H1 (cell line): ENCODE data around the gene PLEKHH2. TPM values are rescaled to one million over a fixed set of nuclear protein-coding genes. Genes with fewer than 3 reads are reported as not detected.

ENCODE experiments used
- CTCF ChIA-PET: fragments of 300-600 bp; sonication (Branson Sonifier 250); formaldehyde crosslinking; loops from one replicate; lab custom pipeline; 2021; ENCODE audit not compliant: partially characterized antibody; lab: Charles Lee
- POLR2A ChIA-PET: fragments of 300-600 bp; sonication (Branson Sonifier 250); formaldehyde crosslinking; loops from one replicate; lab custom pipeline; 2021; ENCODE audit warnings: inconsistent platforms; ENCODE audit not compliant: partially characterized antibody; lab: Charles Lee
- DNase-seq, 2 experiments: peaks; one replicate each; pipeline versions ENCODE4 v3.0.0 to v3.0.0-alpha.2; 2010 to 2022; ENCODE audit warnings: low spot score in 2 of 2, low read depth in 1 of 2, mixed read lengths in 1 of 2
- FAIRE-seq: peaks from 2 replicates; lab custom pipeline; 2011; peaks lifted over from hg19 to GRCh38; lab: Jason Lieb, UNC
- H2AFZ ChIP-seq: 2 replicates; pipeline ENCODE4 v1.8.1; 2012; ENCODE audit warnings: low read length, inconsistent platforms
- H2AK5ac ChIP-seq: 2 replicates; pipeline ENCODE4 v1.6.1; 2013; ENCODE audit warnings: low read depth, low read length
- H2BK120ac ChIP-seq: replicated peaks from 2 replicates; pipeline ENCODE3; 2013; ENCODE audit warnings: low read depth, low read length, inconsistent platforms
- H2BK12ac ChIP-seq: 2 replicates; pipeline ENCODE4 v1.6.1; 2013; ENCODE audit warnings: low read depth, low read length
- H2BK15ac ChIP-seq: 2 replicates; pipeline ENCODE4 v1.6.1; 2013; ENCODE audit warnings: low read length
- H2BK20ac ChIP-seq: 2 replicates; pipeline ENCODE4 v1.6.1; 2013; ENCODE audit warnings: low read length
- H2BK5ac ChIP-seq: 2 replicates; pipeline ENCODE4 v1.6.1; 2013; ENCODE audit warnings: low read depth, low read length
- H3K14ac ChIP-seq: 2 replicates; pipeline ENCODE4 v1.6.1; 2013; ENCODE audit warnings: inconsistent platforms; ENCODE audit not compliant: insufficient read length
- H3K18ac ChIP-seq: 2 replicates; pipeline ENCODE4 v1.6.1; 2013; ENCODE audit warnings: low read length; ENCODE audit errors: extremely low read depth
- H3K23ac ChIP-seq: 2 replicates; pipeline ENCODE4 v1.6.1; 2013; ENCODE audit warnings: inconsistent platforms; ENCODE audit not compliant: insufficient read length
- H3K23me2 ChIP-seq: 2 replicates; pipeline ENCODE4 v1.6.1; 2013; ENCODE audit warnings: low read depth, low read length
- H3K27ac ChIP-seq: 2 replicates; pipeline ENCODE4 v1.6.1; 2011; ENCODE audit warnings: low read depth, low read length, inconsistent platforms
- H3K27me3 ChIP-seq, 4 experiments: replicated peaks in 1 of 4; 1 replicate in 1 of 4; 2 replicates in 3 of 4; pipeline versions ENCODE4 v1.6.1 to v1.8.1; 2011 to 2013; ENCODE audit warnings: low read length in 3 of 4, mild to moderate bottlenecking in 3 of 4, inconsistent platforms in 2 of 4, mixed read lengths in 2 of 4, moderate library complexity in 1 of 4; ENCODE audit not compliant: control insufficient read depth in 3 of 4, insufficient read depth in 3 of 4; ENCODE audit errors: extremely low read depth in 1 of 4
- H3K36me3 ChIP-seq, 4 experiments: 2 replicates each; pipeline versions ENCODE4 v1.6.1 to v1.8.1; 2011 to 2013; ENCODE audit warnings: mild to moderate bottlenecking in 4 of 4, low read length in 3 of 4, moderate library complexity in 2 of 4, control low read depth in 1 of 4, inconsistent platforms in 1 of 4; ENCODE audit not compliant: insufficient read depth in 4 of 4, control insufficient read depth in 2 of 4
- H3K4ac ChIP-seq: replicated peaks from 2 replicates; pipeline ENCODE3; 2013; ENCODE audit warnings: low read length, low read depth, mixed read lengths, inconsistent platforms; ENCODE audit not compliant: insufficient read length
- H3K4me1 ChIP-seq, 4 experiments: replicated peaks in 1 of 4; 1 replicate in 1 of 4; 2 replicates in 3 of 4; pipeline versions ENCODE4 v1.6.1 to v1.8.1; 2011 to 2013; ENCODE audit warnings: low read length in 3 of 4, inconsistent platforms in 2 of 4, mixed read lengths in 1 of 4; ENCODE audit not compliant: insufficient read depth in 4 of 4, control insufficient read depth in 3 of 4
- H3K4me2 ChIP-seq, 2 experiments: 2 replicates each; pipeline versions ENCODE4 v1.6.1 to v1.8.1; 2011 to 2013; ENCODE audit warnings: low read depth in 2 of 2, low read length in 2 of 2, control low read depth in 1 of 2, inconsistent platforms in 1 of 2, mild to moderate bottlenecking in 1 of 2; ENCODE audit not compliant: insufficient read depth in 1 of 2
- H3K4me3 ChIP-seq, 4 experiments: fragments of 200-600, 300-600 bp in 1 of 4; sonication (generic), shearing (Covaris generic), sonication (Bioruptor Twin) in 1 of 4; 2 replicates each; pipeline versions ENCODE4 v1.5.1 to v1.8.1; 2011 to 2016; ENCODE audit warnings: low read length in 4 of 4, low read depth in 3 of 4, control low read depth in 2 of 4, inconsistent platforms in 2 of 4, mild to moderate bottlenecking in 2 of 4, mixed read lengths in 1 of 4, moderate library complexity in 1 of 4; ENCODE audit not compliant: insufficient read depth in 2 of 4; ENCODE audit errors: extremely low read depth in 1 of 4
- H3K56ac ChIP-seq: replicated peaks from 2 replicates; pipeline ENCODE3; 2013; ENCODE audit warnings: low read depth, mild to moderate bottlenecking, mixed read lengths, low read length, inconsistent platforms; ENCODE audit not compliant: insufficient read length
- H3K79me1 ChIP-seq: 2 replicates; pipeline ENCODE4 v1.6.1; 2013; ENCODE audit warnings: low read depth, low read length, control low read depth
- H3K79me2 ChIP-seq, 2 experiments: 2 replicates each; pipeline versions ENCODE4 v1.6.1 to v1.8.1; 2012 to 2013; ENCODE audit warnings: low read length in 2 of 2, mild to moderate bottlenecking in 2 of 2, inconsistent platforms in 1 of 2; ENCODE audit not compliant: insufficient read depth in 2 of 2, control insufficient read depth in 1 of 2
- H3K9ac ChIP-seq, 4 experiments: replicated peaks in 1 of 4; 1 replicate in 1 of 4; 2 replicates in 3 of 4; pipeline versions ENCODE4 v1.6.1 to v1.8.1; 2011 to 2013; ENCODE audit warnings: low read depth in 3 of 4, low read length in 3 of 4, control low read depth in 2 of 4, mild to moderate bottlenecking in 2 of 4, moderate library complexity in 2 of 4, inconsistent platforms in 1 of 4; ENCODE audit errors: extremely low read depth in 1 of 4
- H3K9me3 ChIP-seq, 2 experiments: 2 replicates each; pipeline versions ENCODE4 v1.6.1 to v1.8.1; 2012 to 2013; ENCODE audit warnings: mild to moderate bottlenecking in 2 of 2, moderate library complexity in 2 of 2, control low read depth in 1 of 2, inconsistent platforms in 1 of 2, low read depth in 1 of 2, low read length in 1 of 2, mixed read lengths in 1 of 2; ENCODE audit not compliant: insufficient read depth in 2 of 2
- H4K20me1 ChIP-seq, 2 experiments: replicated peaks in 1 of 2; 2 replicates each; pipeline versions ENCODE3 to v1.8.1; 2011 to 2013; ENCODE audit warnings: inconsistent platforms in 2 of 2, low read length in 2 of 2, mild to moderate bottlenecking in 1 of 2; ENCODE audit not compliant: insufficient read depth in 2 of 2, control insufficient read depth in 1 of 2
- H4K5ac ChIP-seq: 2 replicates; pipeline ENCODE4 v1.6.1; 2013; ENCODE audit warnings: low read length, low read depth, mixed read lengths, inconsistent platforms; ENCODE audit not compliant: insufficient read length
- H4K8ac ChIP-seq: 2 replicates; pipeline ENCODE4 v1.8.0; 2013; ENCODE audit warnings: mild to moderate bottlenecking, moderate library complexity, low read length, inconsistent platforms; ENCODE audit not compliant: insufficient read depth; ENCODE audit errors: extremely low read depth
- H4K91ac ChIP-seq: replicated peaks from 2 replicates; pipeline ENCODE3; 2013; ENCODE audit warnings: low read length, mixed read lengths, inconsistent platforms; ENCODE audit not compliant: insufficient read length
- BCL11A ChIP-seq, 2 experiments: IDR thresholded peaks; one replicate each; pipeline ENCODE4 v1.6.1; 2011; ENCODE audit warnings: low read depth in 2 of 2, low read length in 2 of 2, mild to moderate bottlenecking in 2 of 2
- JUND ChIP-seq: IDR thresholded peaks from 2 replicates; pipeline ENCODE4 v1.6.1; 2011; ENCODE audit warnings: mild to moderate bottlenecking, improper control_type of control experiment, low read length
- POLR2AphosphoS5 ChIP-seq: IDR thresholded peaks from 2 replicates; pipeline ENCODE4 v1.6.1; 2011; ENCODE audit warnings: low read depth, low read length
- RAD21 ChIP-seq, 2 experiments: IDR thresholded peaks in 1 of 2; conservative IDR thresholded peaks in 1 of 2; 2 replicates each; pipeline ENCODE4 v1.6.1; 2011; ENCODE audit warnings: low read depth in 2 of 2, low read length in 2 of 2, improper control_type of control experiment in 1 of 2, inconsistent platforms in 1 of 2, mild to moderate bottlenecking in 1 of 2, moderate library complexity in 1 of 2
- WGBS, 2 experiments: shearing (Covaris generic) in 1 of 2; methylation state at CpG; one replicate each; pipeline versions ENCODE4 v1.1.6 to v1.1.7; 2013 to 2015; ENCODE audit warnings: low lambda C conversion rate in 2 of 2, mixed read lengths in 2 of 2, inconsistent platforms in 1 of 2, low coverage in 1 of 2, missing lambda C conversion rate in 1 of 2; ENCODE audit not compliant: insufficient replicate concordance in 2 of 2, insufficient coverage in 1 of 2, insufficient read length in 1 of 2; ENCODE audit errors: extremely low coverage in 1 of 2, missing lambda C conversion rate in 1 of 2; 5-methylcytosine and 5-hydroxymethylcytosine counted together
- polyA plus RNA-seq, 7 experiments: library from polyadenylated mRNA; depleted of rRNA in 3 of 7; stranded (reverse) in 5 of 7; unstranded in 2 of 7; fragments of >200 nt in 5 of 7; fragments of 200-250 nt in 2 of 7; gene quantifications; 1 replicate in 5 of 7; 2 replicates in 1 of 7; 4 replicates in 1 of 7; pipeline versions ENCODE4 v1.2.1 to v1.2.3, GENCODE V29; 2011 to 2013; ENCODE audit warnings: missing spikeins in 2 of 7, mixed read lengths in 2 of 7
- total RNA-seq: library from RNA; stranded (reverse); fragmentation: NEBNext Ultra II Directional; extraction: Animal tissue kit (Norgen Biotek cat#: 25700); gene quantifications from 2 replicates; pipeline ENCODE4 v1.2.1, GENCODE V29; 2021
- TF ChIP-seq, protein P1 (sequence below), 3 experiments: IDR thresholded peaks; 1 replicate in 2 of 3; 2 replicates in 1 of 3; pipeline versions ENCODE4 v1.5.1 to v1.6.1; 2011; ENCODE audit warnings: low read length in 3 of 3, mild to moderate bottlenecking in 3 of 3, inconsistent platforms in 2 of 3, low read depth in 1 of 3, moderate library complexity in 1 of 3; ENCODE audit not compliant: insufficient read depth in 1 of 3; ENCODE audit errors: control extremely low read depth in 1 of 3

Gene PLEKHH2
- total and polyA plus RNA-seq, 2 of the 8 experiments (the other 6 are each of a cell fraction or from before 2014, with no cell fraction given) = 2.2 to 5.0 TPM

DNA sequence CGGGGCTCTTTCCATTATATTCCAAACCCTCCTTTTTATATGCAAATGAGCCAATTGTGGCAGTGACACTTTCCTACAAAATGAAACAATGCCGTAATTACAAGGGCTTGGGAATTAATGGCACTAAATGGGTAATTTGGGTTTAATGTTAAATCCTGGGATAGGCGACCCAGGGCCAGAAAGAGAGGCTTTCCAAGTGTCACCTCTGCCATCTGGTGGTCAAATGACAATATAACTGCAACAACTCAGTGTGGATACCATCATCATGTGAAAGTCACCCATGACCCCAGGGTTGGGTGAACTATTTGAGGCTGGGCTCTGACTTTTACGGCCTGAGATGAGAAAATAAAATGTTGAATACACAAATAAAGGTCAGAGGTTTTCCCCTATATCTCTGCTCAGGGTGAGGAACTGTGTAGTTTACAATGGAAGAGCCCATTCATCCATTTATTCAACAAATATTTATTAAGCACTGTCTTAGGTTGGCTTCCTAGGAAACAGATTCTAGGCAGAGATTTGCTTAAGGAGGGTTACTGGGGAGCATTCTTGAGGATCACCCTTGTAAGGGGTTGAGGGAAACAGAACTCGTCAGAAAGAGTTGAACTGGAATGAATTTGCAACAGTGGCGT, 27.7 kb upstream of the PLEKHH2 start:
- H3K4me3 ChIP-seq = no peak overlapping the region
- H2BK20ac ChIP-seq = no peak overlapping the region
- FAIRE-seq (peak; percentile 86), DNase-seq (no peak)
- H3K4me2 ChIP-seq = no peak overlapping the region
- H2BK12ac ChIP-seq = no peak overlapping the region
- H3K4me1 ChIP-seq = peaks cover 0 to 5% (median 2%) of the 10 kb centered on the region in 4 experiments; a peak in 2 of 7 replicates
- H3K23me2 ChIP-seq = no peaks in the 10 kb centered on the region
- H3K9me3 ChIP-seq = no peaks in the 10 kb centered on the region
- no peak overlapping the region for H4K91ac ChIP-seq
- no peak overlapping the region for H3K27ac ChIP-seq
- H3K36me3 ChIP-seq = no peaks in the 10 kb centered on the region
- H3K79me2 ChIP-seq = no peaks in the 10 kb centered on the region
- H3K4ac ChIP-seq = no peak overlapping the region
- H3K27me3 ChIP-seq = no peaks in the 10 kb centered on the region
- POLR2A ChIA-PET = interaction anchor here (1.2 kb wide), 1 partner anchor 14 kb away, joined by 5 read pairs; the partner anchor contains the start of gene THADA
- no peak overlapping the region for H3K18ac ChIP-seq
- no peak overlapping the region for H2BK15ac ChIP-seq
- no peak overlapping the region for H4K8ac ChIP-seq
- H2BK5ac ChIP-seq = no peak overlapping the region
- 52% methylated on average over 6 of the region's 6 CpGs; no CpG with 5 or more reads in 1 of the 2 experiments for WGBS, 2 experiments
- H4K20me1 ChIP-seq = no peaks in the 10 kb centered on the region
- H2BK120ac ChIP-seq = no peak overlapping the region
- no peak overlapping the region for H3K23ac ChIP-seq
- H3K56ac ChIP-seq = no peak overlapping the region
- no peak overlapping the region for H4K5ac ChIP-seq
- TF ChIP-seq, protein P1, sequence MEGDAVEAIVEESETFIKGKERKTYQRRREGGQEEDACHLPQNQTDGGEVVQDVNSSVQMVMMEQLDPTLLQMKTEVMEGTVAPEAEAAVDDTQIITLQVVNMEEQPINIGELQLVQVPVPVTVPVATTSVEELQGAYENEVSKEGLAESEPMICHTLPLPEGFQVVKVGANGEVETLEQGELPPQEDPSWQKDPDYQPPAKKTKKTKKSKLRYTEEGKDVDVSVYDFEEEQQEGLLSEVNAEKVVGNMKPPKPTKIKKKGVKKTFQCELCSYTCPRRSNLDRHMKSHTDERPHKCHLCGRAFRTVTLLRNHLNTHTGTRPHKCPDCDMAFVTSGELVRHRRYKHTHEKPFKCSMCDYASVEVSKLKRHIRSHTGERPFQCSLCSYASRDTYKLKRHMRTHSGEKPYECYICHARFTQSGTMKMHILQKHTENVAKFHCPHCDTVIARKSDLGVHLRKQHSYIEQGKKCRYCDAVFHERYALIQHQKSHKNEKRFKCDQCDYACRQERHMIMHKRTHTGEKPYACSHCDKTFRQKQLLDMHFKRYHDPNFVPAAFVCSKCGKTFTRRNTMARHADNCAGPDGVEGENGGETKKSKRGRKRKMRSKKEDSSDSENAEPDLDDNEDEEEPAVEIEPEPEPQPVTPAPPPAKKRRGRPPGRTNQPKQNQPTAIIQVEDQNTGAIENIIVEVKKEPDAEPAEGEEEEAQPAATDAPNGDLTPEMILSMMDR (IDR thresholded peaks at IDR 0.05; ENCODE audit: control extremely low read depth in 1 of 3, insufficient read depth in 1 of 3, low read depth in 1 of 3, low read length in 3 of 3) = peak; percentile 23 to 76 (median 72)
- TF ChIP-seq BCL11A (IDR thresholded peaks at IDR 0.05; ENCODE audit: low read depth in 2 of 2, low read length in 2 of 2) (no peak), JUND (peak; percentile 20; the same call in 1 of the 2 replicates), RAD21 (IDR thresholded peaks at IDR 0.05 in 1 of 2, conservative IDR thresholded peaks at IDR 0.05 in 1 of 2; ENCODE audit: low read depth in 2 of 2, low read length in 2 of 2) (peak; percentile 70 to 78), POLR2AphosphoS5 (no peak)
- TF ChIP-seq, all 59 proteins: peak for 3
- CTCF ChIA-PET = interaction anchor here (0.7 to 5.6 kb wide), 21 partner anchors 11 to 396 kb away, joined by 3 to 46 read pairs (median 3); partner anchors contain the start of genes DYNC2LI1 and THADA
- H2AFZ ChIP-seq = peak overlapping the region; percentile 78; the same call in 1 of the 2 replicates
- H3K14ac ChIP-seq = no peak overlapping the region
- no peak overlapping the region for H3K9ac ChIP-seq
- no peak overlapping the region for H2AK5ac ChIP-seq
- H3K79me1 ChIP-seq = no peaks in the 10 kb centered on the region
